ENCODE results near the gene SRCAP.

The SRCAP gene

DNA sequence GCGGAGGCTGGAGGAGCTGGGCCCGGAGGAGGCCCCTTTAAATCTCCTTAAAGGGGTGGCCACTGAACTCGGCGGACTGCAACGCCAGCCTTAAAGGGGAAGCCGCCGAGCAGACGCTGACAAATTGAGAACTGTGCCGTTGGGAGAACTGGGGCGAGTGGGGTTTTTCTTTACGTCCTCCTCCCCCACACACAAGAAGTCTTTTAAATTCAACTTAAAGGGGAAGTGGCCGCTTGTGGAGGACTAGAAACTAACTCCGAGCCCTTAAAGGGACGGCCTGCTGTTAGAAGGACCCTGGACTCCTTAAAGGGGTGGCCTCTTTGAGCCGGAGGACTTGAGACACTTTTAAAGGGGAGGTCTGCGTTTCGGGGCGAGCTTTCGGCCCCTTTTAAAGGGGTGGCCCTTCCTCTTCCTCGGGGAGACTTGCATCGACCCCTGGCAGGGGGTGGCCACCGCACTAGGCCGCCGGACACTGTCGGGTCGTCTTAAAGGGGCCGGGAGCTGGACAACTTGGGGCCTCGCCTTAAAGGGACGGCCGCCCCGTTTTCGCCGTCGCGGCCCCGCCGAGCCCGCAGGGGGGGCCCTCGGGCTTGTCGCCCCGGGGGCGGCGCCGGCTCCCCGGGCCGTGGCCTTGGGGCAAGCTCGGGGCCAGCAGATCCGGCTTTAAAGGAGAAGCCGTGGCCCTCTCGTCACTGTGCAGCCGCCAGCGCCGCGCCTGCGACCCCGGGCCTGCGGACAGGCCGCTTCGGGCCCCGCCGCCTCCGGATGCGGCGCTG, 40.1 kb upstream of the SRCAP start (continued):
- TF ChIP-seq OVOL3 (tag by site-specific recombination; IDR thresholded peaks at IDR 0.05): no peak
- TF ChIP-seq KLF10 (tag by site-specific recombination; IDR thresholded peaks at IDR 0.05): peak; percentile 55; the same call in 1 of the 2 replicates
- peak; percentile 87; the same call in 1 of the 2 replicates for TF ChIP-seq ZNF660 (tag by site-specific recombination; IDR thresholded peaks at IDR 0.05)
- TF ChIP-seq ZNF335 (tag by site-specific recombination; conservative IDR thresholded peaks at IDR 0.05): peak; percentile 99
- TF ChIP-seq, protein P1, sequence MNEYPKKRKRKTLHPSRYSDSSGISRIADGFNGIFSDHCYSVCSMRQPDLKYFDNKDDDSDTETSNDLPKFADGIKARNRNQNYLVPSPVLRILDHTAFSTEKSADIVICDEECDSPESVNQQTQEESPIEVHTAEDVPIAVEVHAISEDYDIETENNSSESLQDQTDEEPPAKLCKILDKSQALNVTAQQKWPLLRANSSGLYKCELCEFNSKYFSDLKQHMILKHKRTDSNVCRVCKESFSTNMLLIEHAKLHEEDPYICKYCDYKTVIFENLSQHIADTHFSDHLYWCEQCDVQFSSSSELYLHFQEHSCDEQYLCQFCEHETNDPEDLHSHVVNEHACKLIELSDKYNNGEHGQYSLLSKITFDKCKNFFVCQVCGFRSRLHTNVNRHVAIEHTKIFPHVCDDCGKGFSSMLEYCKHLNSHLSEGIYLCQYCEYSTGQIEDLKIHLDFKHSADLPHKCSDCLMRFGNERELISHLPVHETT (tag by site-specific recombination; IDR thresholded peaks at IDR 0.05): no peak; the same call in 1 of the 2 replicates
- 0 out of 2 replicates have a peak, but pooled peaks have one; percentile 2 for TF ChIP-seq MYNN (tag by site-specific recombination; IDR thresholded peaks at IDR 0.05; ENCODE audit: borderline replicate concordance)
- TF ChIP-seq ZBTB48 (tag by site-specific recombination; IDR thresholded peaks at IDR 0.05): peak; percentile 92
- TF ChIP-seq ZNF747 (tag by site-specific recombination; IDR thresholded peaks at IDR 0.05): no peak
- TF ChIP-seq, protein P2, sequence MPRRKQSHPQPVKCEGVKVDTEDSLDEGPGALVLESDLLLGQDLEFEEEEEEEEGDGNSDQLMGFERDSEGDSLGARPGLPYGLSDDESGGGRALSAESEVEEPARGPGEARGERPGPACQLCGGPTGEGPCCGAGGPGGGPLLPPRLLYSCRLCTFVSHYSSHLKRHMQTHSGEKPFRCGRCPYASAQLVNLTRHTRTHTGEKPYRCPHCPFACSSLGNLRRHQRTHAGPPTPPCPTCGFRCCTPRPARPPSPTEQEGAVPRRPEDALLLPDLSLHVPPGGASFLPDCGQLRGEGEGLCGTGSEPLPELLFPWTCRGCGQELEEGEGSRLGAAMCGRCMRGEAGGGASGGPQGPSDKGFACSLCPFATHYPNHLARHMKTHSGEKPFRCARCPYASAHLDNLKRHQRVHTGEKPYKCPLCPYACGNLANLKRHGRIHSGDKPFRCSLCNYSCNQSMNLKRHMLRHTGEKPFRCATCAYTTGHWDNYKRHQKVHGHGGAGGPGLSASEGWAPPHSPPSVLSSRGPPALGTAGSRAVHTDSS (tag by site-specific recombination; IDR thresholded peaks at IDR 0.05): peak; percentile 97
- peak; percentile 97 for TF ChIP-seq PRDM4 (tag by site-specific recombination; IDR thresholded peaks at IDR 0.05)
- no peak for TF ChIP-seq SCRT2 (tag by site-specific recombination; IDR thresholded peaks at IDR 0.05)
- 0 out of 2 replicates have a peak, but pooled peaks have one; percentile 26 for TF ChIP-seq ZBTB44 (tag by site-specific recombination; IDR thresholded peaks at IDR 0.05)
- TF ChIP-seq ZNF37A (tag by site-specific recombination; IDR thresholded peaks at IDR 0.05): no peak
- no peak for TF ChIP-seq ZNF423 (tag by site-specific recombination; IDR thresholded peaks at IDR 0.05)
- TF ChIP-seq ZBTB26 (tag by site-specific recombination; optimal IDR thresholded peaks at IDR 0.05): no peak
- no peak for TF ChIP-seq ZFP41 (tag by site-specific recombination; IDR thresholded peaks at IDR 0.05; ENCODE audit: borderline replicate concordance)
- peak; percentile 66; the same call in 1 of the 2 replicates for TF ChIP-seq YY1 (tag by site-specific recombination; IDR thresholded peaks at IDR 0.05)
- TF ChIP-seq PATZ1 (tag by site-specific recombination; IDR thresholded peaks at IDR 0.05): peak; percentile 52
- 0 out of 2 replicates have a peak, but pooled peaks have one; percentile 12 for TF ChIP-seq IKZF3 (tag by site-specific recombination; IDR thresholded peaks at IDR 0.05)
- 0 out of 2 replicates have a peak, but pooled peaks have one; percentile 45 for TF ChIP-seq KLF17 (tag by site-specific recombination; IDR thresholded peaks at IDR 0.05)
- no peak for TF ChIP-seq ZNF837 (tag by site-specific recombination; IDR thresholded peaks at IDR 0.05)
- TF ChIP-seq, protein P3, sequence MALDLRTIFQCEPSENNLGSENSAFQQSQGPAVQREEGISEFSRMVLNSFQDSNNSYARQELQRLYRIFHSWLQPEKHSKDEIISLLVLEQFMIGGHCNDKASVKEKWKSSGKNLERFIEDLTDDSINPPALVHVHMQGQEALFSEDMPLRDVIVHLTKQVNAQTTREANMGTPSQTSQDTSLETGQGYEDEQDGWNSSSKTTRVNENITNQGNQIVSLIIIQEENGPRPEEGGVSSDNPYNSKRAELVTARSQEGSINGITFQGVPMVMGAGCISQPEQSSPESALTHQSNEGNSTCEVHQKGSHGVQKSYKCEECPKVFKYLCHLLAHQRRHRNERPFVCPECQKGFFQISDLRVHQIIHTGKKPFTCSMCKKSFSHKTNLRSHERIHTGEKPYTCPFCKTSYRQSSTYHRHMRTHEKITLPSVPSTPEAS (tag by site-specific recombination; IDR thresholded peaks at IDR 0.05): no peak
- peak; percentile 33; the same call in 1 of the 2 replicates for TF ChIP-seq ZBTB20 (tag by site-specific recombination; IDR thresholded peaks at IDR 0.05)
- no peak for TF ChIP-seq ZNF341 (tag by site-specific recombination; IDR thresholded peaks at IDR 0.05; ENCODE audit: low read depth)
- peak; percentile 86 for TF ChIP-seq ZSCAN30 (tag by site-specific recombination; IDR thresholded peaks at IDR 0.05)
- TF ChIP-seq SP7 (tag by site-specific recombination; IDR thresholded peaks at IDR 0.05): peak; percentile 59
- no peak for TF ChIP-seq RBAK (tag by site-specific recombination; IDR thresholded peaks at IDR 0.05)

All from HEK293 (cell line).